RWPE2 (cell line): ENCODE measurements around the gene CYTL1.
"Not testable (repeated sequence)": the region's sequence is repeated elsewhere in the genome, so short reads cannot be mapped to it uniquely, and the experiment has no call there.

Experiments used
- ATAC-seq: fragments of 200-7000 bp; cut with Tn5 transposase; 3 replicates; pipeline ENCODE4 v1.9.1; 2021; ENCODE audit warnings: low read depth
- DNase-seq: peaks from one replicate; pipeline ENCODE4 v3.0.0-alpha.2; 2020; ENCODE audit warnings: low spot score
- H3K27ac ChIP-seq: fragments of 450-650 bp; 2 replicates; pipeline ENCODE4 v1.5.1; 2017; ENCODE audit warnings: mild to moderate bottlenecking; ENCODE audit not compliant: poor library complexity, severe bottlenecking
- H3K27me3 ChIP-seq: fragments of 250-450 bp; sonication (Bioruptor Pico); 2 replicates; pipeline ENCODE4 v1.5.1; 2021; ENCODE audit warnings: mild to moderate bottlenecking, moderate library complexity; ENCODE audit not compliant: insufficient read depth, poor library complexity, severe bottlenecking
- H3K36me3 ChIP-seq: fragments of 250-450 bp; sonication (Bioruptor Pico); 2 replicates; pipeline ENCODE4 v1.5.1; 2020; ENCODE audit warnings: low read depth, mild to moderate bottlenecking, moderate library complexity
- H3K4me1 ChIP-seq: fragments of 250-450 bp; sonication (Bioruptor Pico); 2 replicates; pipeline ENCODE4 v1.5.1; 2021; ENCODE audit warnings: mild to moderate bottlenecking, moderate library complexity; ENCODE audit not compliant: insufficient read depth, poor library complexity, severe bottlenecking
- H3K4me3 ChIP-seq: fragments of 250-450 bp; sonication (Bioruptor Pico); 2 replicates; pipeline ENCODE4 v1.5.1; 2021; ENCODE audit warnings: mild to moderate bottlenecking, moderate library complexity; ENCODE audit not compliant: severe bottlenecking
- H3K9me3 ChIP-seq: fragments of 250-450 bp; sonication (Bioruptor Pico); 2 replicates; pipeline ENCODE4 v1.5.1; 2021; ENCODE audit warnings: mild to moderate bottlenecking, moderate library complexity; ENCODE audit not compliant: severe bottlenecking
- CTCF ChIP-seq: fragments of 450-650 bp; IDR thresholded peaks from one replicate; pipeline ENCODE4 v1.5.1; 2017; ENCODE audit warnings: mild to moderate bottlenecking, moderate library complexity; ENCODE audit not compliant: poor library complexity, severe bottlenecking

The CYTL1 gene

GRCh38 chr4:5019274-5019673 lies at the start of gene CYTL1:
CYTL1 (minus strand) TSS chr4:5019458; CDS start chr4:5019445, 13 bp downstream.
- H3K9me3 ChIP-seq: no peaks in the 10 kb centered on the region
- no peak for DNase-seq
- H3K36me3 ChIP-seq: no peaks in the 10 kb centered on the region
- H3K27me3 ChIP-seq: peaks cover 23% of the 10 kb centered on the region
- no peak within 1 kb of the TSS for H3K27ac ChIP-seq
- H3K4me1 ChIP-seq: no peaks in the 10 kb centered on the region
- H3K4me3 ChIP-seq: no peak within 1 kb of the TSS
- TF ChIP-seq CTCF: no peak
- no peak for ATAC-seq

GRCh38 chr4:5067908-5068307 lies 48.6 kb upstream of the CYTL1 start:
- Histone ChIP-seq H3K36me3 (no peaks in the 10 kb centered on the region), H3K4me1 (no peaks in the 10 kb centered on the region), H3K27me3 (peaks cover 11% of the 10 kb centered on the region), H3K4me3 (no peak overlapping the region), H3K27ac (no peak overlapping the region), H3K9me3 (no peaks in the 10 kb centered on the region)
- DNase-seq (no peak), ATAC-seq (no peak)
- no peak for TF ChIP-seq CTCF

- H3K27me3 ChIP-seq: peaks cover 11% of the 10 kb centered on the region
- DNase-seq, ATAC-seq, H3K36me3 ChIP-seq, H3K27ac ChIP-seq, H3K4me3 ChIP-seq, H3K9me3 ChIP-seq, H3K4me1 ChIP-seq: not testable (repeated sequence)
Measured at GRCh38 chr4:5066968-5067367, 47.7 kb upstream of the CYTL1 start.

GRCh38 chr4:5066101-5066500 lies 46.8 kb upstream of the CYTL1 start:
- no peak for ATAC-seq
- Histone ChIP-seq H3K27ac (no peak overlapping the region), H3K4me3 (no peak overlapping the region), H3K36me3 (no peaks in the 10 kb centered on the region), H3K9me3 (no peaks in the 10 kb centered on the region), H3K27me3 (peaks cover 11% of the 10 kb centered on the region), H3K4me1 (no peaks in the 10 kb centered on the region)
- no peak for DNase-seq
- no peak for TF ChIP-seq CTCF

GRCh38 chr4:5055411-5055810 lies 36.2 kb upstream of the CYTL1 start:
- Histone ChIP-seq H3K27me3 (peaks cover 19% of the 10 kb centered on the region), H3K9me3 (no peaks in the 10 kb centered on the region), H3K4me3 (no peak overlapping the region), H3K27ac (no peak overlapping the region), H3K36me3 (no peaks in the 10 kb centered on the region), H3K4me1 (no peaks in the 10 kb centered on the region)
- no peak for TF ChIP-seq CTCF
- DNase-seq (no peak), ATAC-seq (no peak)

GRCh38 chr4:5054532-5054931 lies 35.3 kb upstream of the CYTL1 start:
- DNase-seq (no peak), ATAC-seq (no peak)
- no peak for TF ChIP-seq CTCF
- H3K4me3 ChIP-seq: no peak overlapping the region
- H3K4me1 ChIP-seq: no peaks in the 10 kb centered on the region
- H3K27ac ChIP-seq: no peak overlapping the region
- H3K9me3 ChIP-seq: no peaks in the 10 kb centered on the region
- no peaks in the 10 kb centered on the region for H3K36me3 ChIP-seq
- H3K27me3 ChIP-seq: peaks cover 19% of the 10 kb centered on the region
